HL-60 (cell line): ENCODE measurements around the gene JMJD7. TPM values are rescaled to one million over a fixed set of nuclear protein-coding genes. Genes with fewer than 3 reads are reported as not detected.

Experiments used
- DNase-seq, 2 experiments: peaks; one replicate each; pipeline ENCODE4 v3.0.0-alpha.2; 2010 to 2020; ENCODE audit warnings: low read depth in 1 of 2, low spot score in 1 of 2
- H3K27ac ChIP-seq: fragments of 250-450 bp; sonication (Bioruptor Pico); replicated peaks from 2 replicates; pipeline ENCODE4 v1.5.1; 2020; ENCODE audit warnings: mild to moderate bottlenecking, moderate library complexity
- H3K27me3 ChIP-seq: fragments of 250-450 bp; sonication (Bioruptor Pico); 2 replicates; pipeline ENCODE4 v1.5.1; 2021; ENCODE audit warnings: mild to moderate bottlenecking, moderate library complexity; ENCODE audit not compliant: insufficient read depth, poor library complexity, severe bottlenecking
- H3K4me3 ChIP-seq: replicated peaks from 2 replicates; pipeline ENCODE4 v1.5.1; 2011; ENCODE audit warnings: mild to moderate bottlenecking, control low read depth, low read length; ENCODE audit not compliant: insufficient read depth
- CTCF ChIP-seq: IDR thresholded peaks from one replicate; pipeline ENCODE4 v1.5.1; 2011; ENCODE audit warnings: low read length, control low read depth, inconsistent platforms; ENCODE audit not compliant: insufficient read depth
- GABPA ChIP-seq: IDR thresholded peaks from 2 replicates; pipeline ENCODE4 v1.6.1; 2012; ENCODE audit warnings: low read depth
- POLR2AphosphoS5 ChIP-seq: IDR thresholded peaks from 2 replicates; pipeline ENCODE4 v1.6.1; 2012; ENCODE audit warnings: low read depth
- REST ChIP-seq: IDR thresholded peaks from 2 replicates; pipeline ENCODE4 v1.6.1; 2012; ENCODE audit warnings: low read depth; ENCODE audit not compliant: insufficient replicate concordance
- SPI1 ChIP-seq: IDR thresholded peaks from 2 replicates; pipeline ENCODE4 v1.6.1; 2012; ENCODE audit warnings: low read depth, mild to moderate bottlenecking, borderline replicate concordance
- microRNA-seq: library from miRNA; unstranded; fragments of <30 nt; microRNA quantifications from one replicate; pipeline ENCODE4, GENCODE V29; 2018

The JMJD7 gene

GRCh38 chr15:41885321-41885720, 57.4 kb downstream of the JMJD7 start:
- no peaks in the 10 kb centered on the region for H3K27me3 ChIP-seq
- H3K4me3 ChIP-seq = no peak overlapping the region
- no peak for DNase-seq
- no peak overlapping the region for H3K27ac ChIP-seq
- TF ChIP-seq POLR2AphosphoS5 (no peak), CTCF (no peak), GABPA (no peak), REST (no peak), SPI1 (no peak)

GRCh38 chr15:41885841-41886240, 57.9 kb downstream of the JMJD7 start:
- Histone ChIP-seq H3K4me3 (no peak overlapping the region), H3K27ac (no peak overlapping the region), H3K27me3 (no peaks in the 10 kb centered on the region)
- DNase-seq = no peak
- no peak for TF ChIP-seq POLR2AphosphoS5
- TF ChIP-seq SPI1 = no peak
- TF ChIP-seq GABPA = no peak

GRCh38 chr15:41886741-41887140, 58.8 kb downstream of the JMJD7 start:
- no peaks in the 10 kb centered on the region for H3K27me3 ChIP-seq
- no peak overlapping the region for H3K27ac ChIP-seq
- TF ChIP-seq POLR2AphosphoS5 (no peak), CTCF (no peak), SPI1 (no peak)
- no peak for DNase-seq
- no peak overlapping the region for H3K4me3 ChIP-seq

- DNase-seq = no peak
- H3K27me3 ChIP-seq = no peaks in the 10 kb centered on the region
Measured at GRCh38 chr15:41887161-41887560, 59.3 kb downstream of the JMJD7 start.

More at GRCh38 chr15:41887161-41887560, 59.3 kb downstream of the JMJD7 start:
- Histone ChIP-seq H3K27ac (no peak overlapping the region), H3K4me3 (no peak overlapping the region)
- no peak for TF ChIP-seq GABPA
- no peak for TF ChIP-seq REST
- no peak for TF ChIP-seq SPI1
- no peak for TF ChIP-seq CTCF
- TF ChIP-seq POLR2AphosphoS5 = no peak

Small RNA genes lying within 50 kb of the gene (microRNA-seq; reads per million reads assigned to microRNA genes)
- not detected for gene MIR4310
